HG03196 (cell line): Measurements from ENCODE around the gene BMP2.

Experiments used
- ATAC-seq: cut with Tn5 transposase; IDR thresholded peaks from one replicate; pipeline ENCODE4 v1.9.1; 2021; ENCODE audit not compliant: unreplicated experiment

The BMP2 gene

DNA sequence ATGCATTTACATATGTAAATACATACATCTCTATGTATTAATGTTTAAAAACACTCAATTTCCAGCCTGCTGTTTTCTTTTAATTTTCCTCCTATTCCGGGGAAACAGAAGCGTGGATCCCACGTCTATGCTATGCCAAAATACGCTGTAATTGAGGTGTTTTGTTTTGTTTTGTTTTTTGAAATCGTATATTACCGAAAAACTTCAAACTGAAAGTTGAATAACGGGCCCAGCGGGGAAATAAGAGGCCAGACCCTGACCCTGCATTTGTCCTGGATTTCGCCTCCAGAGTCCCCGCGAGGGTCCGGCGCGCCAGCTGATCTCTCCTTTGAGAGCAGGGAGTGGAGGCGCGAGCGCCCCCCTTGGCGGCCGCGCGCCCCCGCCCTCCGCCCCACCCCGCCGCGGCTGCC lies 355 bp upstream of the BMP2 start:
- ATAC-seq: no peak

DNA sequence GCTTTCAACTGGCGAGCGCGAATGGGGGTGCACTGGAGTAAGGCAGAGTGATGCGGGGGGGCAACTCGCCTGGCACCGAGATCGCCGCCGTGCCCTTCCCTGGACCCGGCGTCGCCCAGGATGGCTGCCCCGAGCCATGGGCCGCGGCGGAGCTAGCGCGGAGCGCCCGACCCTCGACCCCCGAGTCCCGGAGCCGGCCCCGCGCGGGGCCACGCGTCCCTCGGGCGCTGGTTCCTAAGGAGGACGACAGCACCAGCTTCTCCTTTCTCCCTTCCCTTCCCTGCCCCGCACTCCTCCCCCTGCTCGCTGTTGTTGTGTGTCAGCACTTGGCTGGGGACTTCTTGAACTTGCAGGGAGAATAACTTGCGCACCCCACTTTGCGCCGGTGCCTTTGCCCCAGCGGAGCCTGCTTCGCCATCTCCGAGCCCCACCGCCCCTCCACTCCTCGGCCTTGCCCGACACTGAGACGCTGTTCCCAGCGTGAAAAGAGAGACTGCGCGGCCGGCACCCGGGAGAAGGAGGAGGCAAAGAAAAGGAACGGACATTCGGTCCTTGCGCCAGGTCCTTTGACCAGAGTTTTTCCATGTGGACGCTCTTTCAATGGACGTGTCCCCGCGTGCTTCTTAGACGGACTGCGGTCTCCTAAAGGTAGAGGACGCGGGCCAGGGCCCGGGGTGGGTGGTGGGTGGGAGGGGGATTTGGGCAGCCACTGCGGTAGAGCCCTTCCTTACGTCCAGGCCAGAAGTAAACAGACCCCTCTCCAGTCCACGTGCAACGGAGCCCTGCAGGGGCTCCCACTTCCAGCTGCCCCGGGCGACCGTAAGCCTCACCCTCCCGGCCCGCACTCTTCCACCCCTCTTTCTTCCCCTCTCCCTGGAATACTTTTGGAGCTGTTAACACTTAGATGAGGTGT lies 998 bp downstream of the BMP2 start:
- no peak for ATAC-seq

DNA sequence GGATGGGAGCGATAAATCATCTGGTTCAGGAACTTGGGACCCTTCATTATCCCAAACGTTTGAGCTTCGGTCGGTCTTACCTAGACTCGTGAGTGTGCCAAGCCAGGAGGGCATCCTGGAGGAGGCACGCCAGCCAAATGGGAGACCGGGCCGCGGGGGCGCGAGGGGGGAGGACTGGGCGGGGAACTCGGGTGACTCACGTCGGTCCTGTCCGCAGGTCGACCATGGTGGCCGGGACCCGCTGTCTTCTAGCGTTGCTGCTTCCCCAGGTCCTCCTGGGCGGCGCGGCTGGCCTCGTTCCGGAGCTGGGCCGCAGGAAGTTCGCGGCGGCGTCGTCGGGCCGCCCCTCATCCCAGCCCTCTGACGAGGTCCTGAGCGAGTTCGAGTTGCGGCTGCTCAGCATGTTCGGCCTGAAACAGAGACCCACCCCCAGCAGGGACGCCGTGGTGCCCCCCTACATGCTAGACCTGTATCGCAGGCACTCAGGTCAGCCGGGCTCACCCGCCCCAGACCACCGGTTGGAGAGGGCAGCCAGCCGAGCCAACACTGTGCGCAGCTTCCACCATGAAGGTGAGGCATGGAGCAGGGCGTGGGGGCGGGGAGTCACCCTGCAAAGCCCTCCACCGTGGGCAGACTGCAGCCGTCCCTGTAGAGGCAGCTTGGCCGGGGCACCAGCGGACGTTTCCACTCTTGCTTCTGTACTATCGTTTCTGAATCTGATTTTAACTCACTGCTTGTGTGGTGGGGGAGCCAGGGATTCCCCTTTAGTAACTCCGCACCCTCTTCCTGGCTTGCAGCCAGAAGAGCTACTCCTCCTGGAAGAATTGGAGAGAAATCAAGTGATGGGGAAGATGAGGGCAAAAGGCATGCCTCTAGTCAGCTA lies 2.7 kb downstream of the BMP2 start:
- no peak for ATAC-seq

DNA sequence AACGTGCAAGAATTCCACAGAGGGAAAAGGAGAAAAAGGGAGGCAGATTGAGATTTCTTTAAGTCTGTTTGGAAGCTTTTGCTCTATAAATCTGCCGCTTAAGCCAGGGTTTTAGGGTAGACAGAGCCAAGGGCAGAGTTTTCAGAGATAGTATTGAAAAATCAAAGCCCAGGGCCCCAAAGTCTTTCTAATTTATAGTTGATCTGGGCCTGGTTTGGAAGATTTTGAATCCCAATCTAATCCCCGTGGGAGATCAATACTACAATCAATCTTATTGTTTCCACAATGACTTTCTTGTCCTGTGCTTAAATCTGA lies 3.3 kb downstream of the BMP2 start:
- ATAC-seq: no peak

GRCh38 chr20:6780433-6781190 lies 13.1 kb downstream of the BMP2 start:
- no peak for ATAC-seq

- no peak for ATAC-seq
Measured at GRCh38 chr20:6783752-6784151, 16.3 kb downstream of the BMP2 start.

GRCh38 chr20:6784210-6784631 lies 16.7 kb downstream of the BMP2 start:
- ATAC-seq: no peak

GRCh38 chr20:6784767-6785166 lies 17.3 kb downstream of the BMP2 start:
- ATAC-seq: no peak

DNA sequence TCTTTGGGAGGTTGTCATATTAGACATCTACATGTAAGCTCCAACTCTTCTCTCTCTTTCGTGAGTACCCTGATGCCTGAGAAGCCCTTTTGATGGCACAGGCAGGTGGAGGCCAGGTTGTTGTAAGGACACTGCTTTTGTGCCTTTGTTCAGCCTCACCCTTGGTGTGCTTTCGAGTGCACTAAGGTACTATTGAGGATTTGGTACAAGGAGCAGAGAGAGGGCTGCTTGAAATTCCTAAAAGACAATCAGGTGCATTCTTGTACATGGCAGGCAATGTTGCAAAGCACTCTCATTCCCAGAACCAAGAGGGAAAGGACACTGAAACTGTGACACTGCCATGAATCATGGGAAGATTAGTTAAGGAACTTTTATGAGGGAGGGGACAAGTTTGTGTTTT lies 19.1 kb downstream of the BMP2 start:
- ATAC-seq: no peak

DNA sequence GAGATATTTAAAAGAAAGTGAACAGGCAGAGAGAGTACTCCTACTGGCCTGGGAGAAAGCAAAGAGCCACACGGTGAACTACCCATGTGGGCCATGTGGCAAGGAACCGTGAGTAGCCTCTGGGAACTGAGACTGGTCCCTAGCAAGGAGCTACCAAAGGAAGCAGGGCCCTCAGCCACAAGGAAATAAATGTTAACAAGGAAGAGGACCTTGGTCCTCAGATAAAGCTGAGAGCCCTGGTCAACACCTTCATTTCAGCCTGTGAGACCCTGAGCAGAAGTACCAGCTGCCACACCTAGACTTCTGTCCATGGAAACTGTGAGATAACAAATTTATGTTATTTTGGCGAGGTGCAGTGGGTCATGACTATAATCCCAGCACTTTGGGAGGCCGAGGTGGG lies 25.3 kb downstream of the BMP2 start:
- no peak for ATAC-seq

- ATAC-seq: no peak
Measured at GRCh38 chr20:6802227-6802626, 34.7 kb downstream of the BMP2 start.

GRCh38 chr20:6806275-6806674 lies 38.8 kb downstream of the BMP2 start:
- no peak for ATAC-seq

DNA sequence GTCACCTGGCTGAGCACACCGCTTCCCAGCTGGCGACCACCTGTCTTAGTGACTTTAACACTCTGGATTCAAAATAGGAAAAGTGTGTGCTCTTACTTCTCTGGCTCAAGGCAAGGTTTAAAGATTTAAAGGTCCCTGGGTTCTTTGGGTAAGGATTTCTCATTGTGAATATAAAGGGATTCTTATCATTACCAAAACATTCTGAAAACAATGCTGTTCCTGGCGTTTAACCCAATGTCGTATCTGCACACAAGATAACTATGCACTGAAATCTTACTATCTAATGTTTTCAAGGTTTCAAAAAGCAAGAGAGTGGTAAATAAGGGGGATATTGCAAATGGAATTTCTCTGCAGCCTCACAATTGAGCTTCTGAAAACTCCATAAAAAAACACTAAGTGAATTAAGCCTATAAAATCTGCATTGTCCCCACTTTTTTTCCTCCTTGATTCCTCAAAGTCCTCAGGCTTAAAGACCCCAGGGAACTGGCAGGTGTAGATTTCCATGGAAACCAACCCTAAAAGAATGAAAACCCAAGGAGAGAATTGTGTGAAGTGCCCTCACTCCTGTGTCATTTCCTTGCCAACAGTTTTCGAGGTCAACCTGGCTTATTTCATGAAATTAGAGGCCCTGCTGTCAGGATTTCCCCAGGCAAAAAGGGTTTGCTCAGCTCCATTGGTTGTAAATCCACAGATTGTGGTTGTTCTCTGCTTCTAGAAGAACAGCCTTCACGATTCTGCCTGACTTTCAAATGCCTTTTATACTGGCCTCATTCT lies 44.0 kb downstream of the BMP2 start:
- no peak for ATAC-seq

DNA sequence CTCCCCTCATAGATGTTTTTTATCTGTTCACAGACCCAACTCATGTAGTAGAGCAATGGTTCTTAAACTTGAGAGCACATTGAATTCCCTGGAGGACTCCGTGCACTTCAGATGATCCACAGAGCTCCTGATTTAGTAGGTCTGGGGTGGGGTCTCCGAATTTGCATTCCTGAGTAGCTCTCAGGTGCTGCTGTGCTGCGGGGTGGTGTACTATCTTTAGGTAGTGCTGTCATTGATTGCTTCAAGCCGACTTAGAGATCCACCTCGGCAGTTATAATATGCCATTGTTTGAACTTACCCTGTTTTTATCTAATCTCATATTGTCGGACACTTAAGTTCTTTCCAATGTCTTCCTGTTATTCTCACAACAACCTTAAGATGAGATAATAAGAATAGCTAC lies 45.0 kb downstream of the BMP2 start:
- ATAC-seq: no peak

DNA sequence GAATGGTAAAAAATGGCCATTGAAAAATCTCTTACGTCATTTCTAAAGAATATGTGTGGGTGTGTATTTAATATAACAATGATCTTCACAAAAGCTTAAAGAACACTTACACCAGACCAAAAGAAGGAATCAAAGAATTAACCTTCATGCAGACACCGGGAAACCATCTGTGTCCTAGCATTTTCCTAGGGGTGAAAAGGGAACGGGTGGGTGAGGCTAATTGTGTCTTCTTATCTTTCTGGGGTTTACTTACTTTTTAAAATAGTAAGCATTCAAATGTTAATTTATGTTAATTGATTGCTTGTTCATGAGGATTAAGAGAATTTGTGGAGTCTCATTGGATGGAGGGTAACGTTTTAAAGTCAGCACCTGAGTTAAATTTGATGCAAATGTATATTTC lies 47.5 kb downstream of the BMP2 start:
- ATAC-seq: no peak

- no peak for ATAC-seq
Measured at GRCh38 chr20:6818033-6818808, 50.7 kb downstream of the BMP2 start.

- ATAC-seq: no peak
Measured at GRCh38 chr20:6819599-6819998, 52.1 kb downstream of the BMP2 start.

DNA sequence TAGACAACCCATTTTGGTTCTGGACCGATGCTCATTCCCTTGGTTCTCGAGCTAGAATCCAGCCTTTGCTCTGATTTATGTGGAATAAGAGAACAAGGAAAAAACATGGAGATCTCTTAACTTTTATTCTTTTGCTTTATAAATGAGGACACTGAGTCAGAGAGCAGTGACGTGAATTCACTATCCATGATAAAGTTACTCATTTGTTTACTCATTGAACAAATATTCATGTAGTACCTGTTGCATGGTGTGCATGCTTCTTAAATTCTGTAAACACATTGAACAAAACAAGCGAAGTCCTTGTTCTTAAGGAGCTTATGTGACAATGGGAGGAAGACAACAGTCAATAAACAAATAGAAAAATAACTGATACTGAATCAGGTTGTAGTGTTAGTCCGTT lies 56.9 kb downstream of the BMP2 start:
- no peak for ATAC-seq

DNA sequence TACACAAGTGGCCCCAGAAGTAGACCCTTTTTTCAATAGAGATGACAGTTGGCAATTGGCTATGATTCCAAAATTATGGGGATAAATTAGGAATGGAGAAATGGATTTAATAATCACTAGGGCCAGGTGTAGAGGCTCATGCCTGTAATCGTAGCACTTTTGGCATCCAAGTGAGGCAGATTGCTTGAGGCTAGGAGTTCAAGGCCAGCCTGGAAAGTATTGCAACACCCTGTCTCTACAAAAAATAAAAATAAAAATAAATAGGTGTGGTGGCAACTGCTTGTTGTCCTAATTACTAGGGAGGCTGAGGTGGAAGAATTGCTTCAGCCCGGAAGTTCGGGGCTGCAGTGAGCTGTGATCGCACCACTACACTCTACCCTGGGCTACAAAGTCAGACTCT lies 60.0 kb downstream of the BMP2 start:
- ATAC-seq: no peak
